GM12872 (cell line): ENCODE data around the gene HTR3B.

Experiments
- TF ChIP-seq, protein P1 (sequence below): IDR thresholded peaks from 3 replicates; pipeline ENCODE4 v1.5.1; 2011; ENCODE audit warnings: low read depth, mild to moderate bottlenecking, low read length, moderate library complexity; ENCODE audit not compliant: insufficient read depth

Gene HTR3B

DNA sequence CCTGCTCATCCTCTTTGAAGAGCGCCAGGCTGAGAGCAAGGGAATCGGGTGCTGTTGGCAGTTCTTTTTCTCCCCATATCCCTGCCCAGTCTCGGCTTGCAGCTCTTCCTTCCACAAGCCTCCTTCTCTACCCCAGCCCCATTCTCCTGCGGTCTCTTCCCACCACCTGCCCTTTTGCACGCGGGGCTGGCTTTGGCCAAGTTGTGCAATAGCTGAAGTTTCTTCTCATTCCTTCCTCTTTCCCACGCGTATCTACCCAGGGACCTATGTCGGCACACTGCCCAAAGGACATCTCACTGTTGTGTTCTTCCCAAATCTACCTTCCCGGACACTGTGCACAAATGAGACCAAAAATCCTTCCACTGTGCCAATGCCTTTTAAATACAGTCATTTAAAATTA, 48.0 kb downstream of the HTR3B start:
- TF ChIP-seq, protein P1, sequence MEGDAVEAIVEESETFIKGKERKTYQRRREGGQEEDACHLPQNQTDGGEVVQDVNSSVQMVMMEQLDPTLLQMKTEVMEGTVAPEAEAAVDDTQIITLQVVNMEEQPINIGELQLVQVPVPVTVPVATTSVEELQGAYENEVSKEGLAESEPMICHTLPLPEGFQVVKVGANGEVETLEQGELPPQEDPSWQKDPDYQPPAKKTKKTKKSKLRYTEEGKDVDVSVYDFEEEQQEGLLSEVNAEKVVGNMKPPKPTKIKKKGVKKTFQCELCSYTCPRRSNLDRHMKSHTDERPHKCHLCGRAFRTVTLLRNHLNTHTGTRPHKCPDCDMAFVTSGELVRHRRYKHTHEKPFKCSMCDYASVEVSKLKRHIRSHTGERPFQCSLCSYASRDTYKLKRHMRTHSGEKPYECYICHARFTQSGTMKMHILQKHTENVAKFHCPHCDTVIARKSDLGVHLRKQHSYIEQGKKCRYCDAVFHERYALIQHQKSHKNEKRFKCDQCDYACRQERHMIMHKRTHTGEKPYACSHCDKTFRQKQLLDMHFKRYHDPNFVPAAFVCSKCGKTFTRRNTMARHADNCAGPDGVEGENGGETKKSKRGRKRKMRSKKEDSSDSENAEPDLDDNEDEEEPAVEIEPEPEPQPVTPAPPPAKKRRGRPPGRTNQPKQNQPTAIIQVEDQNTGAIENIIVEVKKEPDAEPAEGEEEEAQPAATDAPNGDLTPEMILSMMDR: no peak

DNA sequence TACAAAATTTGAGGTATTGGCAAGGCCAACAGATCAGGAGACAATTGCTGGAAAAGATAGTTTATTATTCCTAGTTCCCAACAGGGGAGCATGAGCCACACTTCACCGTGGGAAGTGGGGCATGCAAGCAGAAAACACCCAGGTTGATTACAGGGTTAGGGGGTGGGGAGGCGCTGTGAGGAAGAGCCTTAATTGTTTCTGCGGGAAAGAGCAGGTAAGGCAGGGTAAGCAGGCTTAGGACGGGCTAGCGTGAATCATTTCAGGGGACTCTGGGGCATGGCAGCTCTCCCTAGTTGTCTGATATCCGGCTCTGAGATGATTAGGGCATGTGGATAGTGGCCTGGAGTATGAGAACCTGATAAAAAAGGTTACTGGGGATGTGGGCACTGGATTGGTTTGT, 49.6 kb downstream of the HTR3B start:
- TF ChIP-seq, protein P1: no peak

DNA sequence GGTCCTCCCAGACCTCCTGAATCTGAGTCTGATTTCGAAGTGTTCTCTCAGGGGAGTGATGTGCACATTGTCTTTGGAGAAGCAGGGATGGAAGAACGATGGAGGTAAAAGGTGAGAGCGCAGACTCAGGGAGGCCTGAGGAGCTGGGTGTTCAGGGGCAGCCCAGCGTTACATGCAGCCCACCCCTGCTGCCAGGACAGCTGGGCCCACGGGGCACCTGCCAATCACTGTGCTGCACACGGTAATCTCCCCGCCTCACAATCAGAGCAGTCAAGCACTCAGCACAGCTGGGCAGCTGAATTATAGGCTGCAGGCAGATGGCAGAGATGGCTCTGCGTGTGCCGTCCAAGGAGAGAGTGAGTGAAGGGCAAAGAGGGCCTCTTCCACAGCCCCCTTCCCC, 52.4 kb downstream of the HTR3B start:
- TF ChIP-seq, protein P1: no peak

DNA sequence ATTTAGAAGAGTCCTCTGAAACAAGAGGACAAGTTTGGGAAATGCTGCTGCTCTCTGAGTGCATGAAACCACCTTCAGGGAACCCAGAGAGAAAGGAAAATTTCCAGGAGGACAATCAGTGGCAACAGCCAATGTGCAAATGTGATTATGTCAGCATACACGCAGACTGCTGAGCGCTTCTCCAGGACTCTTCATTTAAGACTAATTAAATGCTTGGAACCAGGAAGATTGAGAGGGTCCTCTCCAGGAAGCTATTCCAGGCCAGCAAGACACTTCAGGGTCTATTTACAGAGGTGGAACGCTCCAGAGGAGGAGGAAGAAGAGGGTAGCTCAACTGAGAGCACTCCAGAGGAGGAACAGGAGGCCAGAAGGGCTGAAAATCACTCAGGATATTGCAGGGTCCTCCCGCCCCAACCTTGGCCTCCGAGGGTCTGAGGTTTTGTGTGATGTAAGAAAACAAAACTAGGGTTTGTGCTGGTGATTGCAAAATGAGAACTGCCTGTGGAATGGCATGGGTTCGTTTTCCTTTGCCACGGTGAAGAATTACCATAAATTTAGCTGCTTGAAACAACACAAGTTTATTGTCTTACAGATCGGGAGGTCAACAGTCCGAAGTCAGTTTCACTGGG, 56.2 kb downstream of the HTR3B start:
- TF ChIP-seq, protein P1: no peak

DNA sequence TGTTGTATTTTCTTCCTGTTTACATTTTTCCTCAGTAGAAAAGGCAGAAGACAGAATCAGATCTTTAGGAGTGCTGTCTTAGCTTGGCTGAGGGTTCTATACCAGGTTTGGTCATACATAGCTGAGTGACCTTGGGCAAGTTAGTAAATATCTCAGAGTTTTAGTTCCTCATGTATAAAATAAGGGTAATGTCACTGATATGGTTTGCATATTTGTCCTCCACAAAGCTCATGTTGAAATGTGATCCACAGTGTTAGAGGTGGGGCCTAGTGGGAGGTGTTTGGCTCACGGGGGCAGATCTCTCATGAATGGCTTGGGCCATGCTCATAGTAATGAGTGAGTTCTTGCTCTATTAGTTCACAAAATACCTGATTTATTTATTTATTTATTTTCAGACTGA, 62.8 kb downstream of the HTR3B start:
- TF ChIP-seq, protein P1: no peak

DNA sequence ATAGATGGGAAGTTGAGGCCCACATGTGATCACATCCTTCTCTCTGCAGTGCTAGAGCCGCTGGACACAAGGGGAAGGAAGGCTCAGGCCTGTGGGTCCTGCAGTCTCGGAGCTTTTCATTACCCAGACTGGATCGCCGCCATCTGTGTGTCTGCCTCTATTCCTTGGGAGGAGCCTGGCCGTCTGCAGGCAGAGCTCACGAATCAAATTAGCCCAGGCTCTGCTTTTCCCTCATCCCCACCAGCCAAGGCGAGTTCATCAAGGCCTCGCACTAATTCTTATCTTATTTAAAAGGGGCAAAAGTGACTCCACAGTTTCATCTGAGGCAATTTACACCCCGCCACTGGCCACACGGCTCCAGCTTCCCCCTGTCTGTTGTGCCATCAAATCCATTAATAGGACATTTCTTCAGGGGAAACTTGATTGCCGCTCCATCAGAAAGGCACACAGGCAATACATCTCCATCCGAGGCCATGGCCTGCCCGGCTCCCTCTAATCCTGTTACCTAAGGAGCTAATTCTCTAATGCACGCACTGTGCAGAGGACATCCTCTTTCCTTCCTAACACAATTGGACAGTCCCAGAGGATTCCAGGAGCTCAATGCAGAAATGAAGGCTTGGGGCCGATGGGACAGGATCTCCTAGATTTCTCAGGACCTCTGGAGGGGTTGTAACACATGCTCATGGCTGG, 67.1 kb downstream of the HTR3B start:
- TF ChIP-seq, protein P1: no peak

DNA sequence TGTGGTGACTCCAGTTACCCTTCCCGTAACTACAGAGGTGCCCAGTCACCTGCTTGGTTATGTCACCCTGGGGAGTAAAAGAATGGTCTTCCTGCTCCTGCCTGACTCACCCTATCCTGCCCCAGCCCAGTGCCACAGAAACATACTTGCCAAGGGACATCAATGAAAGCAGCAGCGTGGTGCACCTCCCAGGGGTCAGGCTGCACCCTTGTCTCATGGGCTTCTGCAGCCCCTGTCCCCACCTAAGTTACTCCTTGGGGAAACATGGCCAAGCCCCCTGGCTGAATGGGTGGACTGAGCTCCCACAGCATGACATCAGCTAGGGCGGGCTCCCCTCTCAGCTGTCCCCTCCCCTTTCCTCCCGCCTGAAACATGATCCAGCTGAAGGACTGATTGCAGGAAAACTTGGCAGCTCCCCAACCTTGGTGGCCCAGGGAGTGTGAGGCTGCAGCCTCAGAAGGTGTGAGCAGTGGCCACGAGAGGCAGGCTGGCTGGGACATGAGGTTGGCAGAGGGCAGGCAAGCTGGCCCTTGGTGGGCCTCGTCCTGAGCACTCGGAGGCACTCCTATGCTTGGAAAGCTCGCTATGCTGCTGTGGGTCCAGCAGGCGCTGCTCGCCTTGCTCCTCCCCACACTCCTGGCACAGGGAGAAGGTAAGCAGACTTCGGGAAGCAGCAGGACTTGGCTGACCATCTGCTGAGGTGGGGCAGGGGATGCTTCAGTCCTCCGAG, 70.3 kb downstream of the HTR3B start, which contains the start of gene HTR3A:
Gene HTR3A (plus strand): TSS at position 368 of the 730 bp plus-strand sequence. CDS start 218 bp downstream, at position 586.
- TF ChIP-seq, protein P1: no peak
